Mesendoderm (in vitro differentiated cells): ENCODE results near the gene SOX4.

ENCODE experiments used
- DNase-seq: peaks from one replicate; pipeline ENCODE4 v3.0.0; 2013
- H2AK5ac ChIP-seq: 2 replicates; pipeline ENCODE4 v1.6.1; 2013; ENCODE audit warnings: low read length, inconsistent platforms
- H2BK120ac ChIP-seq: 2 replicates; pipeline ENCODE4 v1.6.1; 2013; ENCODE audit warnings: low read depth, mild to moderate bottlenecking, low read length, moderate library complexity, mixed read lengths
- H2BK15ac ChIP-seq: replicated peaks from 2 replicates; pipeline ENCODE4 v1.6.1; 2013; ENCODE audit warnings: low read depth, mild to moderate bottlenecking, moderate library complexity
- H2BK5ac ChIP-seq: 2 replicates; pipeline ENCODE4 v1.6.1; 2013; ENCODE audit warnings: low read length, inconsistent platforms
- H3K18ac ChIP-seq: 2 replicates; pipeline ENCODE4 v1.6.1; 2013; ENCODE audit warnings: mild to moderate bottlenecking, low read length, mixed read lengths
- H3K23ac ChIP-seq: one replicate; pipeline ENCODE4 v1.6.1; 2013; ENCODE audit warnings: low read length
- H3K27ac ChIP-seq: 2 replicates; pipeline ENCODE4 v1.5.1; 2013; ENCODE audit warnings: low read depth, mild to moderate bottlenecking, inconsistent platforms, low read length, moderate library complexity
- H3K27me3 ChIP-seq: 2 replicates; pipeline ENCODE4 v1.6.1; 2013; ENCODE audit warnings: low read length, control low read depth, mild to moderate bottlenecking, inconsistent platforms; ENCODE audit not compliant: insufficient read depth, poor library complexity
- H3K36me3 ChIP-seq: 2 replicates; pipeline ENCODE4 v1.6.1; 2013; ENCODE audit warnings: low read length, inconsistent platforms; ENCODE audit not compliant: control insufficient read depth, insufficient read depth
- H3K4ac ChIP-seq: one replicate; pipeline ENCODE4 v1.6.1; 2013; ENCODE audit warnings: low read depth, mild to moderate bottlenecking, low read length, moderate library complexity
- H3K4me1 ChIP-seq: 2 replicates; pipeline ENCODE4 v1.6.1; 2013; ENCODE audit warnings: low read depth, low read length, inconsistent platforms; ENCODE audit not compliant: control insufficient read depth
- H3K4me2 ChIP-seq: 2 replicates; pipeline ENCODE4 v1.6.1; 2013; ENCODE audit warnings: low read length
- H3K4me3 ChIP-seq: 2 replicates; pipeline ENCODE4 v1.5.1; 2013; ENCODE audit warnings: mild to moderate bottlenecking, low read length
- H3K56ac ChIP-seq: one replicate; pipeline ENCODE4 v1.6.1; 2013; ENCODE audit warnings: low read length
- H3K79me1 ChIP-seq: 2 replicates; pipeline ENCODE4 v1.6.1; 2013; ENCODE audit warnings: low read length, inconsistent platforms
- H3K79me2 ChIP-seq: 2 replicates; pipeline ENCODE4 v1.6.1; 2013; ENCODE audit warnings: mild to moderate bottlenecking, low read length; ENCODE audit not compliant: control insufficient read depth, insufficient read depth
- H3K9ac ChIP-seq: 2 replicates; pipeline ENCODE4 v1.6.1; 2013; ENCODE audit warnings: low read length, inconsistent platforms
- H4K5ac ChIP-seq: one replicate; pipeline ENCODE4 v1.6.1; 2013; ENCODE audit warnings: low read length
- H4K8ac ChIP-seq: one replicate; pipeline ENCODE4 v1.6.1; 2013; ENCODE audit warnings: low read depth, mild to moderate bottlenecking, control low read depth, low read length, moderate library complexity
- WGBS: extraction: QIAGEN DNeasy Blood & Tissue Kit; methylation state at CpG from one replicate; pipeline ENCODE4 v1.1.7; 2013; ENCODE audit warnings: low lambda C conversion rate, missing lambda C conversion rate; ENCODE audit not compliant: insufficient coverage; ENCODE audit errors: extremely low coverage; 5-methylcytosine and 5-hydroxymethylcytosine counted together

Gene SOX4

GRCh38 chr6:21556968-21557721, 36.4 kb upstream of the SOX4 start:
- no CpG with 5 or more reads among the region's 5 CpGs for WGBS
- H3K36me3 ChIP-seq = no peaks in the 10 kb centered on the region
- H3K18ac ChIP-seq = no peak overlapping the region

GRCh38 chr6:21559238-21559637, 34.3 kb upstream of the SOX4 start:
- Histone ChIP-seq H3K23ac (no peak overlapping the region), H4K5ac (no peak overlapping the region), H3K4ac (no peak overlapping the region), H2AK5ac (no peak overlapping the region), H2BK15ac (no peak overlapping the region), H3K56ac (no peak overlapping the region), H3K27ac (no peak overlapping the region), H3K4me3 (no peak overlapping the region), H3K18ac (no peak overlapping the region), H3K9ac (no peak overlapping the region), H2BK120ac (no peak overlapping the region), H3K4me2 (no peak overlapping the region), H3K36me3 (no peaks in the 10 kb centered on the region), H3K79me1 (no peaks in the 10 kb centered on the region), H4K8ac (no peak overlapping the region), H2BK5ac (no peak overlapping the region), H3K27me3 (no peaks in the 10 kb centered on the region), H3K4me1 (no peaks in the 10 kb centered on the region), H3K79me2 (no peaks in the 10 kb centered on the region)
- WGBS = no CpG with 5 or more reads among the region's 3 CpGs
- DNase-seq = no peak

More at GRCh38 chr6:21556968-21557721, 36.4 kb upstream of the SOX4 start:
- no peaks in the 10 kb centered on the region for H3K79me2 ChIP-seq
- no peak overlapping the region for H2BK120ac ChIP-seq
- no peak overlapping the region for H2BK5ac ChIP-seq
- H3K27ac ChIP-seq = no peak overlapping the region
- no peak overlapping the region for H3K4me3 ChIP-seq
- H3K27me3 ChIP-seq = no peaks in the 10 kb centered on the region
- H3K23ac ChIP-seq = no peak overlapping the region
- H3K9ac ChIP-seq = no peak overlapping the region
- no peak overlapping the region for H2AK5ac ChIP-seq
- no peak overlapping the region for H3K4me2 ChIP-seq
- no peak overlapping the region for H3K56ac ChIP-seq
- no peak overlapping the region for H2BK15ac ChIP-seq
- H4K5ac ChIP-seq = no peak overlapping the region
- no peaks in the 10 kb centered on the region for H3K4me1 ChIP-seq
- H3K79me1 ChIP-seq = no peaks in the 10 kb centered on the region
- DNase-seq = no peak
- H4K8ac ChIP-seq = no peak overlapping the region
- no peak overlapping the region for H3K4ac ChIP-seq

GRCh38 chr6:21560249-21560648, 33.3 kb upstream of the SOX4 start:
- Histone ChIP-seq H3K23ac (no peak overlapping the region), H3K4ac (no peak overlapping the region), H2BK120ac (no peak overlapping the region), H2BK5ac (no peak overlapping the region), H3K18ac (no peak overlapping the region), H3K36me3 (no peaks in the 10 kb centered on the region), H3K9ac (no peak overlapping the region), H3K4me3 (no peak overlapping the region), H3K4me2 (no peak overlapping the region), H2AK5ac (no peak overlapping the region), H3K27me3 (no peaks in the 10 kb centered on the region), H3K79me1 (no peaks in the 10 kb centered on the region), H3K56ac (no peak overlapping the region), H3K4me1 (no peaks in the 10 kb centered on the region), H4K8ac (no peak overlapping the region), H3K27ac (no peak overlapping the region), H2BK15ac (no peak overlapping the region), H3K79me2 (no peaks in the 10 kb centered on the region), H4K5ac (no peak overlapping the region)
- WGBS = no CpG with 5 or more reads among the region's 2 CpGs
- no peak for DNase-seq

- no peak for DNase-seq
- H3K4ac ChIP-seq = no peak overlapping the region
- H4K8ac ChIP-seq = no peak overlapping the region
- no peak overlapping the region for H4K5ac ChIP-seq
- no peak overlapping the region for H3K18ac ChIP-seq
- H3K9ac ChIP-seq = no peak overlapping the region
- no peaks in the 10 kb centered on the region for H3K79me1 ChIP-seq
- no peak overlapping the region for H3K4me2 ChIP-seq
- H3K4me3 ChIP-seq = no peak overlapping the region
- no peak overlapping the region for H2AK5ac ChIP-seq
- H2BK15ac ChIP-seq = no peak overlapping the region
- no peaks in the 10 kb centered on the region for H3K27me3 ChIP-seq
- H2BK120ac ChIP-seq = no peak overlapping the region
- WGBS = no CpG with 5 or more reads among the region's 1 CpG
- no peak overlapping the region for H3K23ac ChIP-seq
- no peak overlapping the region for H3K27ac ChIP-seq
- no peaks in the 10 kb centered on the region for H3K4me1 ChIP-seq
- no peaks in the 10 kb centered on the region for H3K36me3 ChIP-seq
- H3K79me2 ChIP-seq = no peaks in the 10 kb centered on the region
- no peak overlapping the region for H3K56ac ChIP-seq
- H2BK5ac ChIP-seq = no peak overlapping the region
Measured at GRCh38 chr6:21565431-21565830, 28.1 kb upstream of the SOX4 start.

- H3K4me1 ChIP-seq = no peaks in the 10 kb centered on the region
- no peak for DNase-seq
- no peak overlapping the region for H3K56ac ChIP-seq
- no peak overlapping the region for H3K27ac ChIP-seq
- H3K4me3 ChIP-seq = no peak overlapping the region
- no peak overlapping the region for H3K9ac ChIP-seq
- H2AK5ac ChIP-seq = no peak overlapping the region
- H3K23ac ChIP-seq = no peak overlapping the region
- H4K8ac ChIP-seq = no peak overlapping the region
- H3K18ac ChIP-seq = no peak overlapping the region
- no peaks in the 10 kb centered on the region for H3K36me3 ChIP-seq
- no peak overlapping the region for H3K4ac ChIP-seq
- H2BK15ac ChIP-seq = no peak overlapping the region
- H2BK5ac ChIP-seq = no peak overlapping the region
- no peak overlapping the region for H2BK120ac ChIP-seq
- no peak overlapping the region for H3K4me2 ChIP-seq
- H3K79me1 ChIP-seq = no peaks in the 10 kb centered on the region
- H4K5ac ChIP-seq = no peak overlapping the region
- no peaks in the 10 kb centered on the region for H3K27me3 ChIP-seq
- no peaks in the 10 kb centered on the region for H3K79me2 ChIP-seq
Measured at GRCh38 chr6:21578523-21578922, 15.0 kb upstream of the SOX4 start.

GRCh38 chr6:21582651-21583050, 10.9 kb upstream of the SOX4 start:
- H3K4me3 ChIP-seq = no peak overlapping the region
- no peak for DNase-seq
- H3K4me2 ChIP-seq = no peak overlapping the region
- H2AK5ac ChIP-seq = no peak overlapping the region
- H3K79me1 ChIP-seq = no peaks in the 10 kb centered on the region
- no peaks in the 10 kb centered on the region for H3K4me1 ChIP-seq
- H4K8ac ChIP-seq = no peak overlapping the region
- no peak overlapping the region for H3K56ac ChIP-seq
- H3K23ac ChIP-seq = no peak overlapping the region
- no peaks in the 10 kb centered on the region for H3K27me3 ChIP-seq
- no peaks in the 10 kb centered on the region for H3K79me2 ChIP-seq
- no peak overlapping the region for H2BK15ac ChIP-seq
- H3K9ac ChIP-seq = no peak overlapping the region
- no peak overlapping the region for H3K18ac ChIP-seq
- H3K36me3 ChIP-seq = no peaks in the 10 kb centered on the region
- no peak overlapping the region for H2BK5ac ChIP-seq
- no peak overlapping the region for H3K27ac ChIP-seq
- H4K5ac ChIP-seq = no peak overlapping the region
- H2BK120ac ChIP-seq = no peak overlapping the region
- no peak overlapping the region for H3K4ac ChIP-seq
